K562 (cell line): ENCODE results near the gene HLCS. TPM values are rescaled to one million over a fixed set of nuclear protein-coding genes. Genes with fewer than 3 reads are reported as not detected.

Source experiments
- ATF7 ChIP-seq: fragments of 450-650 bp; IDR thresholded peaks from 2 replicates; pipeline ENCODE4 v1.7.1; 2014; ENCODE audit warnings: mild to moderate bottlenecking, moderate library complexity
- BRD4 ChIP-seq: fragments of 200-600 bp; sonication (generic); IDR thresholded peaks from 2 replicates; pipeline ENCODE4 v1.6.1; 2017; ENCODE audit warnings: inconsistent platforms
- DPF2 ChIP-seq: fragments of 450-650 bp; IDR thresholded peaks from 2 replicates; pipeline ENCODE4 v1.6.1; 2016
- HMGN3 ChIP-seq: IDR thresholded peaks from 2 replicates; pipeline ENCODE4 v1.6.1; 2011; ENCODE audit warnings: borderline replicate concordance, low read depth, mild to moderate bottlenecking, mixed read lengths, low read length; ENCODE audit not compliant: insufficient read length; ENCODE audit errors: extremely low read depth
- MCM5 ChIP-seq: fragments of 450-650 bp; IDR thresholded peaks from 2 replicates; pipeline ENCODE4 v1.6.1; 2016; ENCODE audit warnings: low read depth
- MXI1 ChIP-seq: IDR thresholded peaks from 2 replicates; pipeline ENCODE4 v1.6.1; 2011; ENCODE audit warnings: low read depth, mild to moderate bottlenecking, improper control_type of control experiment, low read length
- NCOA4 ChIP-seq: fragments of 450-650 bp; IDR thresholded peaks from 2 replicates; pipeline ENCODE4 v1.6.1; 2018; ENCODE audit warnings: mild to moderate bottlenecking; ENCODE audit not compliant: partially characterized antibody
- NFATC3 ChIP-seq: fragments of 450-650 bp; IDR thresholded peaks from 2 replicates; pipeline ENCODE4 v1.6.1; 2017; ENCODE audit warnings: mild to moderate bottlenecking
- NR1H2 ChIP-seq: sonication (generic); formaldehyde crosslinking; IDR thresholded peaks from 2 replicates; pipeline ENCODE4 v1.4.0; 2020; ENCODE audit warnings: mild to moderate bottlenecking, missing genetic modification reagents
- NR2F6 ChIP-seq: fragments of 450-650 bp; formaldehyde crosslinking; IDR thresholded peaks from 2 replicates; pipeline ENCODE4 v1.4.0; 2020; ENCODE audit warnings: mild to moderate bottlenecking
- SIN3B ChIP-seq: fragments of 450-650 bp; IDR thresholded peaks from 2 replicates; pipeline ENCODE4 v1.6.1; 2017; ENCODE audit warnings: low read depth, mild to moderate bottlenecking, moderate library complexity
- TAF1 ChIP-seq: IDR thresholded peaks from 2 replicates; pipeline ENCODE4 v1.6.1; 2011; ENCODE audit warnings: mild to moderate bottlenecking, low read length, moderate library complexity; ENCODE audit not compliant: insufficient read depth, control insufficient read depth, severe bottlenecking; ENCODE audit errors: extremely low read depth
- ZNF12 ChIP-seq: sonication (generic); formaldehyde crosslinking; IDR thresholded peaks from 2 replicates; pipeline ENCODE4 v1.4.0; 2020; ENCODE audit warnings: mild to moderate bottlenecking, missing genetic modification reagents
- ZNF175 ChIP-seq: fragments of 200-800 bp; sonication (Bioruptor generic); IDR thresholded peaks from 2 replicates; pipeline ENCODE4 v1.6.1; 2016; ENCODE audit warnings: low read depth, mild to moderate bottlenecking, missing genetic modification characterization, missing compliant biosample characterization
- ZNF316 ChIP-seq: fragments of 450-650 bp; IDR thresholded peaks from 2 replicates; pipeline ENCODE4 v1.6.1; 2016
- ZNF354B ChIP-seq: fragments of 250-450 bp; sonication (Bioruptor Pico); IDR thresholded peaks from 2 replicates; pipeline ENCODE4 v1.4.0; 2020
- ZSCAN32 ChIP-seq: fragments of 450-650 bp; formaldehyde crosslinking; IDR thresholded peaks from 2 replicates; pipeline ENCODE4 v1.4.0; 2020; ENCODE audit warnings: mild to moderate bottlenecking, moderate library complexity
- polyA plus RNA-seq, 8 experiments: library from polyadenylated mRNA; depleted of rRNA in 4 of 8; stranded (reverse) in 5 of 8; unstranded in 3 of 8; fragments of >200 nt; fragmentation: Nextera tagmentation in 2 of 8; fragmentation: Illumina TruSeq in 1 of 8; extraction: Ambion mirVana in 2 of 8; extraction: Trizol in 1 of 8; gene quantifications; 2 replicates each; pipeline versions ENCODE4 v1.2.1 to v1.2.3, GENCODE V29; 2011 to 2014; ENCODE audit warnings: inconsistent platforms in 1 of 8, missing spikeins in 1 of 8
- total RNA-seq, 7 experiments: library from RNA; depleted of rRNA in 6 of 7; stranded (reverse); fragments of >200 nt in 6 of 7; fragmentation: Illumina TruSeq in 2 of 7; extraction: Trizol in 2 of 7; gene quantifications; 2 replicates each; pipeline versions ENCODE4 v1.2.1 to v1.2.3, GENCODE V29; 2011 to 2021; ENCODE audit warnings: low replicate concordance in 1 of 7
- TF ChIP-seq, protein P1 (sequence below): fragments of 450-650 bp; IDR thresholded peaks from 2 replicates; pipeline ENCODE4 v1.7.0; 2016; ENCODE audit warnings: borderline replicate concordance
- TF ChIP-seq, protein P2 (sequence below): sonication (generic); formaldehyde crosslinking; IDR thresholded peaks from 2 replicates; pipeline ENCODE4 v1.8.0; 2022; ENCODE audit warnings: mild to moderate bottlenecking, missing genetic modification reagents
- TF ChIP-seq, protein P3 (sequence below): fragments of 450-650 bp; IDR thresholded peaks from one replicate; pipeline ENCODE4 v1.6.1; 2018; ENCODE audit warnings: mild to moderate bottlenecking, moderate library complexity; ENCODE audit not compliant: partially characterized antibody
- TF ChIP-seq, protein P4 (sequence below): fragments of 250-450 bp; sonication (Bioruptor Pico); IDR thresholded peaks from 2 replicates; pipeline ENCODE4 v1.4.0; 2020
- TF ChIP-seq, protein P5 (sequence below): fragments of 450-650 bp; IDR thresholded peaks from 2 replicates; pipeline ENCODE4 v1.6.1; 2016

Gene HLCS
- total and polyA plus RNA-seq, 9 of the 15 experiments (the other 6 are each of a cell fraction or from before 2014, with no cell fraction given) = 3.0 to 21.5 (median 17.1) TPM

DNA sequence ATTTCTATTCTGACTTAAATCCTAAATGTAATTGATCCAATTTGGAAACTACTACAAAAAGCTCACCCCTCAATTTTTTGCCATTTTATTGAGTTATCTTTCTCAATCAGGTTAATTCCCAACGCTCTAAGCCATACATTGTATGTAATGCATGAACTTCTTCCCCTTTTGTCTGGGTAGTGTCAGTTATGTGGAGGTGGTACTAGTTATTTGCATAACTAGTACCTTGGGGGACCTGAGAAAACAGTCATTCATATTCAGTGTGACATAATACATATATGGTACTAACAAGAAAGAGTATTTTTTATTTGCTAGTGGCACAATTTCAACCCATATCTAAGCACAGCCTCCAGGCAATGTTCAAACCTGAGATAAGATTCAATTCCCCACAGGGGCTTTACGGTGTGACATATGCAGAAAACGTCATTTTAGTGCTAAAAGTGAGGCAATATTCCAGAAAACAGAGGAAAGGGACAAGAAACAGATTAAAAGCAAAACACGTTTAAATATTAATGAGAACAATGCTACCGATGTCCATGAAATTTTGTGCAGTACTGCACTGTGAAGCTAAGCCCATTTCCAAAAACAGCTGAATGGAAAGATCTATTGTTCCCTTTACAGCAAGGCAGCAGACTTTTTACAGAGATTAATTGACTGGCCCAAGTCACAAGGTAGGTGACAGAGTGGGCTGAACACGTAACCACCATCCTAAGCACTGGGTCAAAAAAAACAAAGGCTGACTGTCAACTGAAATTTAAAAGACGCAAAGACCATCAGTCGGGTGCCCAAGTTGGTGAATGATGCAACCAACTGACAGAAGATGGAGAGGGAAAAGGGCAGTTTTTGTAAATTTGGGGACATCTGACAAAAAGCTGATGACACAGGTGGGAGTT, 1.4 kb downstream of the HLCS start (continued):
- no peak for TF ChIP-seq MCM5
- TF ChIP-seq ZSCAN32 (CRISPR knock-in tag) = peak; percentile 89
- no peak for TF ChIP-seq TAF1
- TF ChIP-seq NR1H2 (CRISPR knock-in tag) = no peak
- peak; percentile 75; the same call in 1 of the 2 replicates for TF ChIP-seq NR2F6 (CRISPR knock-in tag)
- TF ChIP-seq, protein P1, sequence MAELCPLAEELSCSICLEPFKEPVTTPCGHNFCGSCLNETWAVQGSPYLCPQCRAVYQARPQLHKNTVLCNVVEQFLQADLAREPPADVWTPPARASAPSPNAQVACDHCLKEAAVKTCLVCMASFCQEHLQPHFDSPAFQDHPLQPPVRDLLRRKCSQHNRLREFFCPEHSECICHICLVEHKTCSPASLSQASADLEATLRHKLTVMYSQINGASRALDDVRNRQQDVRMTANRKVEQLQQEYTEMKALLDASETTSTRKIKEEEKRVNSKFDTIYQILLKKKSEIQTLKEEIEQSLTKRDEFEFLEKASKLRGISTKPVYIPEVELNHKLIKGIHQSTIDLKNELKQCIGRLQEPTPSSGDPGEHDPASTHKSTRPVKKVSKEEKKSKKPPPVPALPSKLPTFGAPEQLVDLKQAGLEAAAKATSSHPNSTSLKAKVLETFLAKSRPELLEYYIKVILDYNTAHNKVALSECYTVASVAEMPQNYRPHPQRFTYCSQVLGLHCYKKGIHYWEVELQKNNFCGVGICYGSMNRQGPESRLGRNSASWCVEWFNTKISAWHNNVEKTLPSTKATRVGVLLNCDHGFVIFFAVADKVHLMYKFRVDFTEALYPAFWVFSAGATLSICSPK = no peak
- TF ChIP-seq, protein P2, sequence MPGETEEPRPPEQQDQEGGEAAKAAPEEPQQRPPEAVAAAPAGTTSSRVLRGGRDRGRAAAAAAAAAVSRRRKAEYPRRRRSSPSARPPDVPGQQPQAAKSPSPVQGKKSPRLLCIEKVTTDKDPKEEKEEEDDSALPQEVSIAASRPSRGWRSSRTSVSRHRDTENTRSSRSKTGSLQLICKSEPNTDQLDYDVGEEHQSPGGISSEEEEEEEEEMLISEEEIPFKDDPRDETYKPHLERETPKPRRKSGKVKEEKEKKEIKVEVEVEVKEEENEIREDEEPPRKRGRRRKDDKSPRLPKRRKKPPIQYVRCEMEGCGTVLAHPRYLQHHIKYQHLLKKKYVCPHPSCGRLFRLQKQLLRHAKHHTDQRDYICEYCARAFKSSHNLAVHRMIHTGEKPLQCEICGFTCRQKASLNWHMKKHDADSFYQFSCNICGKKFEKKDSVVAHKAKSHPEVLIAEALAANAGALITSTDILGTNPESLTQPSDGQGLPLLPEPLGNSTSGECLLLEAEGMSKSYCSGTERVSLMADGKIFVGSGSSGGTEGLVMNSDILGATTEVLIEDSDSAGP (CRISPR knock-in tag) = no peak
- TF ChIP-seq ZNF175 (CRISPR knock-in tag) = no peak; the same call in 1 of the 2 replicates
- no peak; the same call in 1 of the 2 replicates for TF ChIP-seq BRD4
- TF ChIP-seq, protein P3, sequence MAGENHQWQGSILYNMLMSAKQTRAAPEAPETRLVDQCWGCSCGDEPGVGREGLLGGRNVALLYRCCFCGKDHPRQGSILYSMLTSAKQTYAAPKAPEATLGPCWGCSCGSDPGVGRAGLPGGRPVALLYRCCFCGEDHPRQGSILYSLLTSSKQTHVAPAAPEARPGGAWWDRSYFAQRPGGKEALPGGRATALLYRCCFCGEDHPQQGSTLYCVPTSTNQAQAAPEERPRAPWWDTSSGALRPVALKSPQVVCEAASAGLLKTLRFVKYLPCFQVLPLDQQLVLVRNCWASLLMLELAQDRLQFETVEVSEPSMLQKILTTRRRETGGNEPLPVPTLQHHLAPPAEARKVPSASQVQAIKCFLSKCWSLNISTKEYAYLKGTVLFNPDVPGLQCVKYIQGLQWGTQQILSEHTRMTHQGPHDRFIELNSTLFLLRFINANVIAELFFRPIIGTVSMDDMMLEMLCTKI = no peak
- TF ChIP-seq ZNF12 (CRISPR knock-in tag) = no peak
- TF ChIP-seq SIN3B = no peak
- TF ChIP-seq NCOA4 = no peak
- peak; percentile 80 for TF ChIP-seq ATF7
- TF ChIP-seq ZNF354B (CRISPR knock-in tag) = no peak; the same call in 1 of the 2 replicates
- TF ChIP-seq DPF2 = peak; percentile 68
- TF ChIP-seq HMGN3 = no peak
- TF ChIP-seq NFATC3 = peak; percentile 73
- no peak for TF ChIP-seq ZNF316
- TF ChIP-seq, protein P4, sequence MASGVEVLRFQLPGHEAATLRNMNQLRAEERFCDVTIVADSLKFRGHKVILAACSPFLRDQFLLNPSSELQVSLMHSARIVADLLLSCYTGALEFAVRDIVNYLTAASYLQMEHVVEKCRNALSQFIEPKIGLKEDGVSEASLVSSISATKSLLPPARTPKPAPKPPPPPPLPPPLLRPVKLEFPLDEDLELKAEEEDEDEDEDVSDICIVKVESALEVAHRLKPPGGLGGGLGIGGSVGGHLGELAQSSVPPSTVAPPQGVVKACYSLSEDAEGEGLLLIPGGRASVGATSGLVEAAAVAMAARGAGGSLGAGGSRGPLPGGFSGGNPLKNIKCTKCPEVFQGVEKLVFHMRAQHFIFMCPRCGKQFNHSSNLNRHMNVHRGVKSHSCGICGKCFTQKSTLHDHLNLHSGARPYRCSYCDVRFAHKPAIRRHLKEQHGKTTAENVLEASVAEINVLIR (CRISPR knock-in tag) = no peak
- TF ChIP-seq, protein P5, sequence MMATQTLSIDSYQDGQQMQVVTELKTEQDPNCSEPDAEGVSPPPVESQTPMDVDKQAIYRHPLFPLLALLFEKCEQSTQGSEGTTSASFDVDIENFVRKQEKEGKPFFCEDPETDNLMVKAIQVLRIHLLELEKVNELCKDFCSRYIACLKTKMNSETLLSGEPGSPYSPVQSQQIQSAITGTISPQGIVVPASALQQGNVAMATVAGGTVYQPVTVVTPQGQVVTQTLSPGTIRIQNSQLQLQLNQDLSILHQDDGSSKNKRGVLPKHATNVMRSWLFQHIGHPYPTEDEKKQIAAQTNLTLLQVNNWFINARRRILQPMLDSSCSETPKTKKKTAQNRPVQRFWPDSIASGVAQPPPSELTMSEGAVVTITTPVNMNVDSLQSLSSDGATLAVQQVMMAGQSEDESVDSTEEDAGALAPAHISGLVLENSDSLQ = no peak; the same call in 1 of the 2 replicates
- TF ChIP-seq MXI1 = no peak
